Measurements from ENCODE around the gene PCGF5. TPM values are rescaled to one million over a fixed set of nuclear protein-coding genes. Genes with fewer than 3 reads are reported as not detected.
A peak's percentile ranks its signal among the peaks of the same experiment; 100 is the strongest.
"Not testable (repeated sequence)": the region's sequence is repeated elsewhere in the genome, so short reads cannot be mapped to it uniquely, and the experiment has no call there.

Gene PCGF5
- 21.0 and 27.1 TPM in 2 replicates for total RNA-seq (2014; rRNA removed)
- polyA plus RNA-seq (2012): 13.9 TPM

DNA sequence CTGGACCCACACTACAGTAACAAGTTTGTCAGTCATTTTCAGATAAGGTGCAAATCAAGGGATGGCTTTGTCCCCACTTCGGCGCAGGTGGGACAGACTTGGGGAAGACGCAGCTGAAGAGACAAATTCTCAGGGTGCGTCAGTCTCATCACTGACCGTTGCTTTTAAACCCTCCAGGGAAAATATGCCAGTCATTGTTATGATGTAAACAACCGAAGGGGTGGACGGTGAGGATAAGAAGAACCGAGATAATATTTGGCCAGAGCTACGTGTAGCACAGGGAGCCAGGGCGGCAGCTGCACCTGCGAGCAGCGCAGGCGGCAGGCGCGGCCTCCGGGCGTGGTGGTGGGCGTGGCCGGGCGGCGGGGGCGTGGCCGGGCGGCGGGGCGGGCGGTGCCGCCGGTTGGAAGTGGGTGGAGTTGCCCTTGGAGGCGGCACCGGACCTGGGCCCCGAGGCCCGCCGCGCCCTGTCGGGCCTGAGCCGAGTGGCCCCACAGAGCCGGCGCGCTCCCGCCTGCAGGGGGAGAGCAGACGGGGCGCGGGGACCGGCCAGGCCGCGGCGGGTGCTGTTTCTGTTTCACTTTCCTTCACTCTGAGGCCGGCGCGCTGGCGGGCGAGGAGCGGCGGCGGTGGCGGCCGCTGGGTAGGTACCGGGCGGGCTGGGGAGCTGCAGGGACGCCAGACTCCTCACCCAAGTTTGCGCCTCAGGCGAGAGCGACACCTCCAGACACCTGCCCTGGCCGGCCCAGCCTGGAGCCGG is at the start of gene PCGF5:
Gene PCGF5 (plus strand): TSS at position 470 of the 760 bp plus-strand sequence. CDS start 2,209 bp downstream, outside the sequence.
- peak; percentile 82 for DNase-seq (ENCODE audit: low read depth)

DNA sequence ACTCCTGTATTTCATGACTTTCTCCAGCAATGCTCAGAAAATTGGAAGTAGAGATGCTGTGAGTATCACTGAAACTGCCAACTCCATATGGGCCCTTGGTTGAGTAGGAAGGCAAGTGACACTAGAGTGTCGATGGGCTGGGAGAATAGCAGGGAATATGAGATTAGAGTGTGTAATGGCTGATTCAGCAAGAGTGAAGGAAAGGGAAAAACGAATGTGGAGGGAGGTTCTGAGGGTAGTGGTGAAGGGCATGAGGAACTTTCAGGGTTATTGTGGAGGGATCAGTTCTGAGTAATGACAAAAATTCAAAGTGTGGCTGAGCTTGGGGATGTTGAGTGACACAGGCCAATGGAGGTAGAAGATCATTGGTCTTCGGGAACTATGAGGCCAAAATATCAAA is 49.0 kb upstream of the PCGF5 start:
- no peak for DNase-seq (ENCODE audit: low read depth)

DNA sequence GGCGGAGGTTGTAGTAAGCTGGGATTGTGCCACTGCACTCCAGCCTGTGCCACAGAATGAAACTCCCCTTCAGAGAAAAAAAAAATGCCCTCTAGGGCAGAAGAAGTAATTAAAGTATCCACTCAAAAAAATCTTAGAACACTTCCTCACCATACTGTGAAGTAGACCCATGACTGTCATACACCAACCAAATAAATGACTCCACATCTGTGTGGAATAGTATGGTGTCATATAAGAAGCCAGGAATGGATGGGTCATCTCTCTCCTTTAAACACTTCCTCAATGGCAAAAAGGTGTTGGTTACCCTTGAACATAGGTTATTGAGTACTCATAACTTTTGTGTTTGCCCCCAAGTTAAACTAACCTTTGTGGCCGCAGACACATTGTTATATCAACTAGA is 48.1 kb upstream of the PCGF5 start:
- DNase-seq (ENCODE audit: low read depth): no peak

GRCh38 chr10:91185239-91185875 is 35.1 kb upstream of the PCGF5 start:
- DNase-seq (ENCODE audit: low read depth): peak; percentile 68

DNA sequence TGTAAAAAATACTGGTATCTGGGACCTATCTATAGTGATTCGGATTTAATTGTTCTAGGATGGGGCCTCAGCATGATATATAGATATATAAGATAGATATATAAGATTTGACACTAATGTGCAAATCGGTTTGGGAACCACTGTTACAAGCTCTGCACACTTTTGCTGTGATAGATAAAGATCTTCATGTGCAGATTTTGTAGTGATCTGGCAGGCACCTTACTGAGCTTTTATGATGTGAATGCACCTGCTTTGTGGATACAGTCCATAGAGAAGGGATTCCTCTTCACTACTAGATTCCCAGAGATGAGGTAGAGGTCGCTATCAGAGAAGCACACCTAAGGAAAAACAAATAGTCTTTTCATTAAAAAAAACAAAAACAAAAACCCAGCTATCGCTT is 33.3 kb upstream of the PCGF5 start:
- DNase-seq (ENCODE audit: low read depth): no peak

GRCh38 chr10:91188010-91188409 is 32.5 kb upstream of the PCGF5 start:
- not testable (repeated sequence) for DNase-seq (ENCODE audit: low read depth)

GRCh38 chr10:91188889-91189288 is 31.6 kb upstream of the PCGF5 start:
- DNase-seq (ENCODE audit: low read depth): no peak

DNA sequence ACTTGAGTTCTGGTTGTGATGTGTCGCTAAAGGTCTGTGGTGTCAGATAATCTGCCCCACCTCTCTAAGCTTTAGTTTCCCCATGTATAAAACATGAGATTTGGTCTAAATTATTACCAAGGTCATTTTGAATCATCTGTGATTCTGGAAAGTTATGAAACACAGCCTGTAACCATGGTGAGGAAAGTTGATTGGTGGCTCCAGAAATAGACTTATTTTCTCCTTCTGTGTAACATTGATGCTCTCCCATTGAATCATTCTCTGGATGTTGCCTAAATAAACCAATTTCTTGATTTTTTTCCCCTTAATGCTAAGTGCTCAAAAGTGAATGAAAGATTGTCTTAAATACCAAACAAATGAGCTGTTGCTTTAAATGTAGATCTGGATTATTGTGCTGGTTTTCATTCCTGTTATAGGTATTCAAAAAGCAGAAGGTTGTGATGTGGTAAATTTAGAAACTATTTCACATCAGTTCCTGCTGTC is 30.0 kb upstream of the PCGF5 start:
- peak; percentile 72 for DNase-seq (ENCODE audit: low read depth)

DNA sequence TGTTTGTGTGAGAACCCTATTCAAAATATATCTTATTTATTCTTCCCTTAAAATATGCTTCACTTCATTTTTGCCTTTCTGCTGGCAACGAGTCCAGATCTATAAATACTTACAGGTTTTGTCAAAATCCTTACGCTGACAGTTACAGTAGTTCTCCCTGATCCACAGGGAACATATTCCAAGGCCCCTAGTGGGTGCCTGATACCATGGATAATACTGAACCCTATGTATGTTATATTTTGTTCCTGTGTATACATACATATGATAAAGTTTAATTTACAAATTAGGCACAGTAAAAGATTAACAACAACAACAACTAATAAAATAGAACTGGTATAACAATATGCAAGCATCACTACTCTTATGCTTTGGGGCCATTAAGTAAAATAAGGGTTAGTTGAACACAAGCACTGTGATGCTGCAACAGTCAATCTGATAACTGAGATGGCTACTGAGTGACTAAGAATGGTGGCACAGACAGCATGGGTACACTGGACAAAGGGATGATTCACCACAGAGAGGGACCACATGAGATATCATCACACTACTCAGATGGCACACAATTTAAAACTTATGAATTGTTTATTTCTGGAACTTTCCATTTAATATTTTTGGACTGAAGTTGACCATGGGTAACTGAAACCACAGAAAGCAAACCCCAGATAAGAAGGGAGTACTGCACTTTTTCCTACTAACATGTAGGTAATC is 29.4 kb upstream of the PCGF5 start:
- peak; percentile 79 for DNase-seq (ENCODE audit: low read depth)

DNA sequence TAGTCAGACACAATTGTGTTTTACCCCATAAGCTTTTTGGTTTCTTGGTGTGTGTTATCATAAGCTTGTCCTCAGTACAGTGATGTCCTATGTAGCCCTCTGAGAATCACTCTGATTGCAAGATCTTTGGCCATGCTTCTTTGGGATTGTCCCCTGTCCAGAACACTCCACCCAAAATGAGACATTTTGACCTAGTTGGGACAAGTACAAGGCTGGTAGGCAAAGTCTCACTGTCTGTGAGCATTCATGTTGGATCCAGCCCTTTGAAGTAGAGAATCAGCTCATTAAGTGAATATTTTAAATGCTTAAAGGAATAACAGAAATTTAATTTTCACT is 28.9 kb upstream of the PCGF5 start:
- DNase-seq (ENCODE audit: low read depth): no peak

DNA sequence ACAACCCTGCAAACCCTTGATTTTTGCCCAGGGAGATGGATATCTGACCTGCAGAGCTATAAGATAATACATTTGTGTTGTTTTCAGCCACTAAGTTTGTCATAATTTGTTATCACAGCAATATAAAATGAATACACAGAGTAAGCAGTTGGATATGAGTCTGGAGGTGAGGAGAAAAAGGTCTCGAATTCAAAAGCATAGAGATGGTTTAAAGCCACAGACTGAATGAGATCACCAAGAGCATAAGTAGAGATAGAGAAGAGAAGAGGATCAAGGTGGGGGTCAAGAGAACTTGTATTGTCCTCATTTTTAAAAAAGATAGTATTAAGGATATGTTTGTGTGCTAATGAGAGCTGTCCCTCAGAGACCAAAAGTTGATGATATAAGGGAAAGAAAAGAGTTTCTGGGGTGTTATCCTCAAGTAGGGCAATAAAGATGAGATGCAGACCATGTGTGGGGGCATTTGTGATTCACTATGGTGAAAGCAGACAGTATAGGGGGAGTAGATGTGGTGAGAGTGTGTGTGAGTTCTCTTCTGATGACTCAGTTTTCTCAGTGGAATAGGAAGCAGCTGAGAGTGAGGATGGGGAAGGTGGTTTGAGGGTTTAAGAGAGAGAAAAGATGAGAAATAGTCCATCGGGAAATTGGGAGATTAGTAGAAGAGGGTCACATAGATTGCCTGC is 25.8 kb upstream of the PCGF5 start:
- DNase-seq (ENCODE audit: low read depth): peak; percentile 86

DNA sequence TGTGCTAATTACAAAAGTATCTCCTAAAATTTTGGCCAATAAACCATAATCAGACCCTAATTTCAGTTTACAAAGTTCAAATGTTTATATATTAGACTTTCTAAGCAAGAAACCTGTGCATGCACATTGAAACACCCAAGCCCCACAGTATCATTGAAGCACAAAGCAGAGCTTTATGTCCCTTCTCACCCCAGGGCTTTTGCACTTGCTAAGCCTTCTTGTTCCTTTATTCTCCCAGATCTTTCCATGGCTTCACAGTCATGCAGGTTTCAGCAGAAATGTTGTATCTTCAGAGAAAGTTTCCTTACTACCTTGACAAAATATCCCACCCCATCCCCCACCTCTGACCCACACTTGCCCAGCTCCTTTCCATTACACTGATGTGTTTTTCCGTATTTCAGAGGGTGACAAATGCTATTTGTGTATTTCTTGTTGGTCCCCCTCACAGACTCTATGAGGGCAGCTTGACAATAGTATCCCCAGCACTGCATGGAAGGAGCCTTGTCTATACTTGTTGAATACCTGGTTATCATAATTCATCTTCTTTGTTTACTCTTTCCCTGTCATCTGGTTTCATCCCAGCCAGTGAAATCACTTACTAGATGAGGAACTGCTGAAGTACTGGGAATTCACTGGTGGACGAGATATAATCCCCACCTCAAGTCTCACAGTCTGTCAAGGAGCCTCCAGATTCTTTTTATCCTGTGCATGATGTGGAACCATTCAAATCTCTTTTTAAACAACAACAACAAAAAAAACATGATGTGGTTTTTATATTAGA is 24.0 kb upstream of the PCGF5 start:
- no peak for DNase-seq (ENCODE audit: low read depth)

DNA sequence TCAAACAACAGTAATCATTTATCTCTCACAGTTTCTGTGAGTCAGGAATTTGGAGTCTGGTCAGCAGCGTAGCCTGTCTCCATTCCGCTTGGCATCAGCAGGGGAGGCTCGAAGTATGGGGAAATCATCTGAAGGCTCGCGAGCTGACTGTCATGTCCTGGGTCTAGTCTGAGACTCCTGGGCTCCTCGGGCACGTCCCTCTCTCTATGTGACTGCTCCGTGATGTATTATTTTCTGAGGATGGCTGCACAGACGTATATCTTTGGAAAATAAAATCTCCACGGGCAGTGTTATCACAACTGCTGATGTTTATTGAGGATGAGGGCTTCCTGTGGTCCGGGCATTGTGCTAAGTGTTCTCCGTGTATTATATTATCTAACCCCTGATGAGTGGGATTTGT is 23.3 kb upstream of the PCGF5 start:
- peak; percentile 57 for DNase-seq (ENCODE audit: low read depth)

GRCh38 chr10:91198781-91199180 is 21.7 kb upstream of the PCGF5 start:
- DNase-seq (ENCODE audit: low read depth): peak; percentile 73

DNA sequence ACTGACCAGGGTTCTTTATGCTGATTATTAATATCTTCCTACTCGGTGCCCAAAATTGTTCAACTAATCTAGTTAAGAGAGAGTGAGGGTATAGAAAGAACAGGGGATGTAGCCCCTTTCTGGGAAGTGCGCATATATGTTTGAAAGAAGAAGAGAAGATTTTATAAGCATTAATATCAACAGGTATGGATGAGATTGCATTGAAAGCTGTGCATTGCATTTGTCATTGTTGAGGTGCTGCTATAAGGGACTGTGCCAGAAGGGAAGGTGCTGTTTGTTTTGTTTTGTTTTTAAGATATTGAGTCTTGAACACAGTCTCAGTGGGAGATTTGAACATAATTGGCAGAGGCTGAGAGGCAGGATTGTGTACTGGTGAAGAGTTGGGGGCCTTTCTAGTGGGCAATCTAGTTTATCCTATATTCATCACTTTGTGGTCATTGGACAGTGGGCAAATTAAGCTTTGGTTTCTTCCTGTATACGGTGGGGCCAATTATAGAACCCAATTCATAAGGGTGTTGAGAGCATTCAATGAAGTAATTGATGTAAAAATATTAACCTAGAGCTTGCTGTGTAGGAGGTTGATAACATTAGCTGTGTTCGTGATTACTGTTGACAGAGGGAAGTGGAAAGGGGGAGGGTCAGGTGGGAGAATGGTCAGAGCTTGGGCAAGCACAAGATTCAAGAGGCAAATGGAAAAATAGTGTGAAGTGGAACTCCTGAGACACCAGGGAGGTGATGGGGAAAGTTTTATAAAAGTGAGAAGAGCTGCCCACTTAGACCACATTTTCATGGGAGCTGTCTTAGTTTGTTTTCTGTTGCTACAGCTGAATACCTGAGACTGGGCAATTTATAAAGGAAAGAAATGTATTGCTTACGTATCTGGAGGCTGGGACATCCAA is 19.9 kb upstream of the PCGF5 start:
- no peak for DNase-seq (ENCODE audit: low read depth)

GRCh38 chr10:91201213-91201996 is 19.1 kb upstream of the PCGF5 start:
- DNase-seq (ENCODE audit: low read depth): no peak

GRCh38 chr10:91206427-91206826 is 14.0 kb upstream of the PCGF5 start:
- no peak for DNase-seq (ENCODE audit: low read depth)

GRCh38 chr10:91206837-91207474 is 13.5 kb upstream of the PCGF5 start:
- DNase-seq (ENCODE audit: low read depth): no peak

GRCh38 chr10:91208642-91209041 is 11.8 kb upstream of the PCGF5 start:
- DNase-seq (ENCODE audit: low read depth): peak; percentile 42

All from LHCN-M2 (cell line).